ENCODE data around the gene VWA5B2.

VWA5B2 gene

GRCh38 chr3:184275961-184276910 is 46.9 kb downstream of the VWA5B2 start, which contains the start of gene ECE2:
Gene ECE2, plus strand, starts transcription at chr3:184276022. Its CDS starts 132 bp downstream, at chr3:184276154.
- no peak for DNase-seq (ENCODE audit: low read depth)

GRCh38 chr3:184277366-184277765 is 48.0 kb downstream of the VWA5B2 start:
- no peak for DNase-seq (ENCODE audit: low read depth)

GRCh38 chr3:184282941-184283340 is 53.6 kb downstream of the VWA5B2 start:
- DNase-seq (ENCODE audit: low read depth): no peak

- no peak for DNase-seq (ENCODE audit: low read depth)
Measured at GRCh38 chr3:184283681-184284080, 54.3 kb downstream of the VWA5B2 start.

GRCh38 chr3:184284696-184285095 is 55.3 kb downstream of the VWA5B2 start:
- DNase-seq (ENCODE audit: low read depth): peak; percentile 80

GRCh38 chr3:184289426-184289938 is 60.1 kb downstream of the VWA5B2 start:
- peak; percentile 34 for DNase-seq (ENCODE audit: low read depth)

- DNase-seq (ENCODE audit: low read depth): no peak
Measured at GRCh38 chr3:184290331-184290730, 60.9 kb downstream of the VWA5B2 start.

- DNase-seq (ENCODE audit: low read depth): no peak
Measured at GRCh38 chr3:184291044-184291737, 61.8 kb downstream of the VWA5B2 start.
